Measurements from ENCODE around the gene AP1B1. TPM values are rescaled to one million over a fixed set of nuclear protein-coding genes. Genes with fewer than 3 reads are reported as not detected.

AP1B1 gene
- total and polyA plus RNA-seq, 4 donors = 32.7 to 97.9 (median 50.0) TPM

GRCh38 chr22:29316141-29316828, 72.1 kb downstream of the AP1B1 start:
- 54% methylated on average over 18 of the region's 18 CpGs for WGBS, 2 donors
- Histone ChIP-seq H3K9ac (ENCODE audit: insufficient read depth in 1 of 2, low read length in 2 of 2) (no peak overlapping the region), H3K27me3 (ENCODE audit: control insufficient read depth in 3 of 3, insufficient read depth in 3 of 3, low read length in 2 of 3) (peaks cover 0 to 36% (median 35%) of the 10 kb centered on the region in 3 donors), H3K4me3 (no peak overlapping the region), H3K36me3 (ENCODE audit: control insufficient read depth in 4 of 4, insufficient read depth in 4 of 4, low read length in 4 of 4) (peaks cover 0 to 4% (median 2%) of the 10 kb centered on the region in 4 donors), H3K4me1 (ENCODE audit: control insufficient read depth in 5 of 5, insufficient read depth in 5 of 5, low read length in 5 of 5) (peaks cover 0 to 19% (median 6%) of the 10 kb centered on the region in 5 donors), H3K9me3 (ENCODE audit: control insufficient read depth in 4 of 4, insufficient read depth in 3 of 4, low read length in 3 of 4) (no peaks in the 10 kb centered on the region), H3K27ac (ENCODE audit: low read depth in 1 of 2, low read length in 1 of 2) (no peak overlapping the region)
- ATAC-seq (ENCODE audit: insufficient read depth, low FRiP score) (no peak), DNase-seq (no peak)
- TF ChIP-seq CTCF (IDR thresholded peaks at IDR 0.05; ENCODE audit: control extremely low read depth, extremely low read depth) = no peak

- H3K9ac ChIP-seq (ENCODE audit: insufficient read depth in 1 of 2, low read length in 2 of 2) = no peak within 1 kb of the TSS
- no peak for ATAC-seq (ENCODE audit: insufficient read depth, low FRiP score)
These were observed 72.9 kb downstream of the AP1B1 start, which contains the start of gene RASL10A for GRCh38 chr22:29315286-29316140. RASL10A (minus strand) TSS chr22:29315697; CDS start chr22:29315246, 451 bp downstream.

GRCh38 chr22:29314537-29315285, 73.7 kb downstream of the AP1B1 start:
- ATAC-seq (ENCODE audit: insufficient read depth, low FRiP score) (no peak), DNase-seq (no peak)
- peaks cover 0 to 29% (median 6%) of the 10 kb centered on the region in 5 donors for H3K4me1 ChIP-seq (ENCODE audit: control insufficient read depth in 5 of 5, insufficient read depth in 5 of 5, low read length in 5 of 5)

More at GRCh38 chr22:29315286-29316140, 72.9 kb downstream of the AP1B1 start, which contains the start of gene RASL10A:
- no peak for DNase-seq
- WGBS, 2 donors = 4 to 5% methylated on average over 50 to 103 of the region's 103 CpGs
- Histone ChIP-seq H3K36me3 (ENCODE audit: control insufficient read depth in 4 of 4, insufficient read depth in 4 of 4, low read length in 4 of 4) (peaks cover 0 to 4% (median 2%) of the 10 kb centered on the region in 4 donors), H3K4me3 (peak within 1 kb of the TSS; percentile 14), H3K4me1 (ENCODE audit: control insufficient read depth in 5 of 5, insufficient read depth in 5 of 5, low read length in 5 of 5) (peaks cover 0 to 24% (median 6%) of the 10 kb centered on the region in 5 donors), H3K27me3 (ENCODE audit: control insufficient read depth in 3 of 3, insufficient read depth in 3 of 3, low read length in 2 of 3) (peaks cover 0 to 36% (median 35%) of the 10 kb centered on the region in 3 donors), H3K9me3 (ENCODE audit: control insufficient read depth in 4 of 4, insufficient read depth in 3 of 4, low read length in 3 of 4) (no peaks in the 10 kb centered on the region), H3K27ac (ENCODE audit: low read depth in 1 of 2, low read length in 1 of 2) (no peak within 1 kb of the TSS)
- no peak for TF ChIP-seq CTCF (IDR thresholded peaks at IDR 0.05; ENCODE audit: control extremely low read depth, extremely low read depth)

More at GRCh38 chr22:29314537-29315285, 73.7 kb downstream of the AP1B1 start:
- H3K9ac ChIP-seq (ENCODE audit: insufficient read depth in 1 of 2, low read length in 2 of 2) = no peak overlapping the region
- H3K36me3 ChIP-seq (ENCODE audit: control insufficient read depth in 4 of 4, insufficient read depth in 4 of 4, low read length in 4 of 4) = peaks cover 0 to 4% (median 2%) of the 10 kb centered on the region in 4 donors
- H3K9me3 ChIP-seq (ENCODE audit: control insufficient read depth in 4 of 4, insufficient read depth in 3 of 4, low read length in 3 of 4) = no peaks in the 10 kb centered on the region
- WGBS, 2 donors = 3 to 4% methylated on average over 68 to 69 of the region's 69 CpGs
- TF ChIP-seq CTCF (IDR thresholded peaks at IDR 0.05; ENCODE audit: control extremely low read depth, extremely low read depth) = no peak
- no peak overlapping the region for H3K27ac ChIP-seq (ENCODE audit: low read depth in 1 of 2, low read length in 1 of 2)
- peaks cover 0 to 36% (median 35%) of the 10 kb centered on the region in 3 donors for H3K27me3 ChIP-seq (ENCODE audit: control insufficient read depth in 3 of 3, insufficient read depth in 3 of 3, low read length in 2 of 3)
- peak overlapping the region; percentile 14 for H3K4me3 ChIP-seq
